DMS153 treated with DMSO at 0.1 percent for 48 hours (cell line): ENCODE data around the gene CCAR1.
"Not testable (repeated sequence)": the region's sequence is repeated elsewhere in the genome, so short reads cannot be mapped to it uniquely, and the experiment has no call there.

ENCODE experiments used
- DNase-seq: peaks from one replicate; lab custom pipeline; 2025; ENCODE audit not compliant: unreplicated experiment; lab: John Stamatoyannopoulos, UW

Gene CCAR1

GRCh38 chr10:68827592-68827959 lies 106.5 kb downstream of the CCAR1 start:
- DNase-seq = not testable (repeated sequence)

GRCh38 chr10:68828083-68828601 lies 107.1 kb downstream of the CCAR1 start:
- DNase-seq = not testable (repeated sequence)

GRCh38 chr10:68828833-68829232 lies 107.8 kb downstream of the CCAR1 start:
- no peak for DNase-seq

GRCh38 chr10:68829521-68829920 lies 108.5 kb downstream of the CCAR1 start:
- no peak for DNase-seq

- DNase-seq = no peak
Measured at GRCh38 chr10:68829952-68830351, 108.9 kb downstream of the CCAR1 start.

- no peak for DNase-seq
Measured at GRCh38 chr10:68831961-68832455, 111.0 kb downstream of the CCAR1 start.

- DNase-seq = no peak
Measured at GRCh38 chr10:68832601-68833000, 111.6 kb downstream of the CCAR1 start.

GRCh38 chr10:68837626-68838322 lies 116.7 kb downstream of the CCAR1 start:
- DNase-seq = no peak

GRCh38 chr10:68840650-68841049 lies 119.6 kb downstream of the CCAR1 start:
- DNase-seq = not testable (repeated sequence)
